GM18909 (cell line): ENCODE measurements around the gene F7.

Source experiments
- ATAC-seq: cut with Tn5 transposase; IDR thresholded peaks from one replicate; pipeline ENCODE4 v1.9.1; 2021; ENCODE audit warnings: mild to moderate bottlenecking; ENCODE audit not compliant: unreplicated experiment, poor library complexity

Gene F7

DNA sequence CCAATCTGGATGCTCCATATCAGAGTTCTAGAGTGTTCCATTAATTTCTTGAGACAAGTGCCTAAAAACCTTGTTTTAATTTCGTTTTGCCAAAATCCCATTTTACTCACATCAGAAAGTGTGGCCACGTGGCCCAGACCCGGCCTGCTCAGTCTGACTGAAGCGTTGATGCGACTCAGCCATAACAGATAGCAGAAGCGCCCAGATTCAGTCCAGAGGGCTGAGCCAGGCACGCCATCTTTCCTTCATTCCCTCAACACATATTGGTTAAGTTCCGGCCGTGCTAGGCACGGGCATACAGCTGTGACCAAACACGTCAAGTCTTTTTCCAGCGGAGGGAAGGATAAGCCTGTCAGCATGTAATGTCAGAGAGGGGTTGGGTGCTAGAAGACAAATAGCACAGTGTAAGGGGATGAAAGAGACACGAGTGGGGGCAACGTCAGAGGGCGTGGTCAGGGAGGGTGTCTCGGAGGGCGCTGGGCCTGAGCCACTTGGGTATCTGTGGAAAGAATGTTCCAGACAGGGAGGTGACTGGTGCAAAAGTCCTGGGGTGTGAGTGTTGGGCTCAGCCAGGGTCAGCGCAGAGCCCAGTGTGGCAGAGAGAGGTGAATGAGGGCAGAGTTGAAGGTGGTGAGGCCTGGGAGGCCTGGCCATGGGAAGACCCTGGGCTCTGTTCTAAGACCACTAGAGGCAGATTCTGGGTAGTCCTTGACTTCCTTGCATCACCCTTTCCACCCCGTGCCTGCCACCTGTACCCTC lies 20.1 kb downstream of the F7 start:
- ATAC-seq: no peak

- no peak for ATAC-seq
Observed at GRCh38 chr13:113126265-113127150, 20.9 kb downstream of the F7 start.

DNA sequence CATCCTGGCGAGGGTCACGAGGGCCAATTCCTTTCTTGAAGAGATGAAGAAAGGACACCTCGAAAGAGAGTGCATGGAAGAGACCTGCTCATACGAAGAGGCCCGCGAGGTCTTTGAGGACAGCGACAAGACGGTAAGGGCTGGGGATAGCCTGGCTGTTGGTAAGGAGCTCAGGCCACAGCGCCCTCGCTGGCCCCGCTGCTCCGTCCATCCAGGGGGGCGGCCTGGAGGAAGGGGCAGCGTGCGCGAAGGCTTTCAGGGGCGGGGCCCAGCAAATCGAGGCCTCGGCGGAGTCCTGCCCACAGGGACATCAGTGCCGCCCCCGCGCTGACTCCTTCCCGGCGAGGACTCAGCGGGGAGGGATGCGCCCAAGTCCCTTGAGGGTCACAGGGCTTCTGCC lies 23.9 kb downstream of the F7 start:
- no peak for ATAC-seq

- ATAC-seq: no peak
Observed at GRCh38 chr13:113129921-113130750, 24.5 kb downstream of the F7 start.

GRCh38 chr13:113135281-113135760 lies 29.7 kb downstream of the F7 start:
- ATAC-seq: no peak

GRCh38 chr13:113137691-113138298 lies 32.2 kb downstream of the F7 start:
- no peak for ATAC-seq

DNA sequence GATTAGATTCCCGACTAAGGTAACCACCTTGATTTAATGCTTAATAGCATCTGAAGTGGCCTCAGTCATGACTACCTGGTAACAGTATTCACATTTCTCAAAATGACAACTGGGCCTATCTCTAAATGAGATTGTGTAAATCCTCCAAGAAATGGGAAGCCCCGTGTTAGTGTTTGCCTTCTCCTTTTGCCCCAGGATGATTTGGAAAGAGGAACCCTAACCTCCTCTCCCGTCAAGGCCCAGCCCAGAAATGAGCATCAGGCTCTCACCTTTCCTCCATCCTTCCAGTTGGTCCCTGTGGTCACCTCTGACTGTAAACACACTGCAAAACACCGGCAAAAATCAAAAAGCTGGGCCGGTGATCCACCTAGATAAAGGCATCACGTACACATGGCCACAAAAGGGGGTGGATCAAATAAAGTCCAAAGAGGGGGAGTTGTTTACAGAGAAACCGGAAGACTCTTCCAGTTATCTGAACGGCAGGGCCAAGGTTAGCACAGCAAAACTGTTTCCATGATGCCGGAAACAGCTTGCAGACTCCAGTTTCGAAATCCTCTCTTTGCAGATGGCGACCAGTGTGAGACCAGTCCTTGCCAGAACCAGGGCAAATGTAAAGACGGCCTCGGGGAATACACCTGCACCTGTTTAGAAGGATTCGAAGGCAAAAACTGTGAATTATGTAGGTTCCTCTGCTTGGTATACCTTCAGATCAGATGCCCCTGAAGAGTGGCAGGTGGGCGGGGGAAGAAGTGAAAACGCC lies 33.4 kb downstream of the F7 start:
- no peak for ATAC-seq

- no peak for ATAC-seq
Observed at GRCh38 chr13:113139577-113139976, 34.0 kb downstream of the F7 start.

GRCh38 chr13:113140677-113141600 lies 35.3 kb downstream of the F7 start:
- no peak for ATAC-seq

- no peak for ATAC-seq
Observed at GRCh38 chr13:113141601-113141970, 36.0 kb downstream of the F7 start.

DNA sequence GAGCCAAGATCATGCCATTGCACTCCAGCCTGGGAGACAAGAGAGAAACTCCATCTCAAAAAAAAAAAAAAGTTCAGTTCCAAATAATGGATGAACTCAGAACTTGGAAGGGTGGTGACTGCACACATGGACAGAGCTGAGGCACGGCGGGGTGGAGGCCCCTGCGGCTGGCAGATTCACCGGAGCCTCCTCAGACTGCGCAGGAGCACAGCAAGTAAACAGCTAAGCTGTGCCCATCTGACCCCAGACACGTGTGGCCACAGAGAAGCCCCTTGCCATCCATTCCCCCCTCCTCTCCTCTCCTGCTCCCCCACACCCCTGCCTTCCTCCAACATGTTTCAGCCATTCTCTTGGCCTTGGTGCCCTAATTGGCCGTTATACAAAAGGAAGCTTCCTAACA lies 37.3 kb downstream of the F7 start:
- no peak for ATAC-seq

GRCh38 chr13:113143466-113144254 lies 38.1 kb downstream of the F7 start:
- ATAC-seq: no peak

GRCh38 chr13:113144255-113144629 lies 38.7 kb downstream of the F7 start:
- ATAC-seq: no peak

GRCh38 chr13:113145496-113145895 lies 39.9 kb downstream of the F7 start:
- no peak for ATAC-seq

DNA sequence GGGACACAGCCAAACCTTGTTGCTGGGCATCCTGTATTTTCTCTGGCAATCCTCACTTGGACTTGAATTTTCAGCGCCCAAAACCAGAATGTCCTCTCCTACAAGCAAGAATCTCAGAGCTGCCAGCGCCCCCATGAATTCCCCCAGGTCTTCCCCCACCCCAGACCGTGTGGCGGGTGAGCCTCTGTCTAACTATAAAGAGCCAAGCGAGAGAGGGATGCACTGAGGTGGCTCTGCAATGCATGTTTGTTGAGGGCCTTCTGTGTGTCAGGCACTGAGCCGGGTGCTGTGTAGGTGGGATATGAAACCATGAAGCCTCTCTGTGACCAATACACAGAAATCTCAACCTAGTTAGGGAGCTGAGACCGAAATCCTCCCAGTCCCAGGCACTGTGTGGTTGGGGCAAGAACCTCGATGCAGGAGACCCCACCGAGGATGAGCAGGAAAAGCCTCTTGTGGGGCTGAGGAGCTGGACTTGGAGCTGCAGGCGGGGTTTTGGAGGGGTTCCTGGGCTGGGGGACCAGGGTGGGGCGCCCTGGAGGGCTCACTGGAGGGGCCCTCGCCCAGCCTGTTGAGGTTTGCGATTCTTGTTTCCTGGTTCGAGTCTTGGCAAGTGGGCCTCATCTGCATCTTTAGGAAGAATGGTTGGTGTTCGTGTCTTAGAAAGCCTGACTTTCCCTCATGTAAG lies 40.5 kb downstream of the F7 start:
- no peak for ATAC-seq

GRCh38 chr13:113146750-113147149 lies 41.2 kb downstream of the F7 start:
- no peak for ATAC-seq

GRCh38 chr13:113147206-113147605 lies 41.6 kb downstream of the F7 start:
- ATAC-seq: no peak
